Fibroblast of skin of left quadriceps (primary cell): Measurements from ENCODE around the gene SENP5.
"Not testable (repeated sequence)": the region's sequence is repeated elsewhere in the genome, so short reads cannot be mapped to it uniquely, and the experiment has no call there.

Experiments used
- DNase-seq, 2 experiments: peaks; one replicate each; pipeline ENCODE4 v3.0.0-alpha.2; 2013; ENCODE audit warnings: low read depth in 2 of 2

SENP5 gene

GRCh38 chr3:196941729-196942225 lies 74.1 kb downstream of the SENP5 start:
- peak in 1 of 2 experiments; percentile 10 for DNase-seq

DNA sequence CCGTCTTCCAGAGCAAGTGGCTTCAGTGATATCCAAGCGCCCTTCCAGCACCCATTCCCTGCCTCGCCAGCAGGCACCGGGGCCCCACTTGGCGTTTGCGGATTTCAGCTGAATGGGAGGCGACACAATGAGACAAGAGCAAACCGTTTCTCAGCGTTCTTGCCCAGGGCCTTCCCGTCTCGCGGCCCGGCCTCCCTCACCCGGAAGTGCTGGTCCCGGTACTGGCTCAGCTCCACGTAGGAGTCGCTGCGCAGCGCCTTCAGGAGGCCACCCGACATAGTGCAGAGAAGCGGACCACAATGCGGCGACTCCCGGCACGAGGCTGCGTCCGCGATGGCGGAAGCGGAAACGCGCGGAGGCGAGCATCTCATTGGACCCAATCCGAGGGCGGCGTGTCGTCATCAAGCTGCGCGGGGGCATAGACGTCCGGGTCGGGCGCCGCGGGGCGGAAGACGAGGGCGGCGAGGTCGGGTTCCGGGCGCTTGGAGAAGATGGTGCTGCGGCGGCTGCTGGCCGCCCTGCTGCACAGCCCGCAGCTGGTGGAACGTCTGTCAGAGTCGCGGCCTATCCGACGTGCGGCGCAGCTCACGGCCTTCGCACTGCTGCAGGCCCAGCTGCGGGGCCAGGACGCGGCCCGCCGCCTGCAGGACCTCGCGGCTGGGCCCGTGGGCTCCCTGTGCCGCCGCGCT lies 74.7 kb downstream of the SENP5 start, which contains the start of gene NCBP2:
TSS of gene NCBP2 (minus strand) at position 303 of the 689 bp plus-strand sequence. CDS start at position 278, 25 bp downstream.
- peak; percentile 95 for DNase-seq

- DNase-seq: no peak
These were observed 75.2 kb downstream of the SENP5 start for GRCh38 chr3:196942915-196943277.

GRCh38 chr3:196944037-196944790 lies 76.5 kb downstream of the SENP5 start:
- DNase-seq: not testable (repeated sequence)

GRCh38 chr3:196947136-196947859 lies 79.6 kb downstream of the SENP5 start:
- no peak for DNase-seq

DNA sequence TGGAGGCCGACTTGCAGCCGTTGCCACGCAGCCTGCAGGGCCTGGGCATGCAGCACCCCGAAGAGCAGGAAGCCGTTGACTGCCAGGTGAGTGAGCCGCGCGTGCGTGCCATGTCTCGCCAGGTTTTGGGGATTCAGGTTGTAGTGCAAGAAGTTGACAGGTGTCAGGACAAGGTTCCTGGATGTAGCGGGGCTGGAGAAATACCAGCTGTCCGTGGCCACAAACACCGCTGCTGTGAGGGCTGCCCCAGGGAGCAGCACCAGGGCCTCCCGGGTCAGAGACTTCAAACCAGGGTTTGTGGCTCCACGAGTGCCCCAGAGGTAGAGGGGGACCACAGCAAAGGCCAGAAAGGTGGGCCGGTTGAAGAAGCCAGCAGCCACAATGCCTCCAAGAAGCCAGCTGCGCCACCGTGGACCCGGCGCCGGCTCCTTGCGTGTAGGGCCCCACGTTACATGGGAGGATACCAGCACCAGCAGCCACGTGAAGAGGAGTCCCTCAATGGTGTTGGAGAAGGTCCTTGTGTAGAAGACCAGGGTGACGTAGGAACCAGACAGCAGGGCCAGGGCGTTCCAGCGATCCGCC lies 80.2 kb downstream of the SENP5 start:
- no peak for DNase-seq

GRCh38 chr3:196948442-196949284 lies 80.9 kb downstream of the SENP5 start:
- DNase-seq: no peak

GRCh38 chr3:196949285-196949619 lies 81.5 kb downstream of the SENP5 start:
- DNase-seq: no peak

GRCh38 chr3:196949750-196950149 lies 82.0 kb downstream of the SENP5 start:
- no peak for DNase-seq

- DNase-seq: no peak
These were observed 83.7 kb downstream of the SENP5 start for GRCh38 chr3:196951371-196951770.

- no peak for DNase-seq
These were observed 87.1 kb downstream of the SENP5 start for GRCh38 chr3:196954832-196955231.

- no peak for DNase-seq
These were observed 94.6 kb downstream of the SENP5 start for GRCh38 chr3:196962108-196962929.

- no peak for DNase-seq
These were observed 95.4 kb downstream of the SENP5 start for GRCh38 chr3:196962930-196963630.

- no peak for DNase-seq
These were observed 95.9 kb downstream of the SENP5 start for GRCh38 chr3:196963631-196963953.

GRCh38 chr3:196965112-196965803 lies 97.5 kb downstream of the SENP5 start:
- no peak for DNase-seq

- no peak for DNase-seq
These were observed 98.1 kb downstream of the SENP5 start for GRCh38 chr3:196965804-196966173.

DNA sequence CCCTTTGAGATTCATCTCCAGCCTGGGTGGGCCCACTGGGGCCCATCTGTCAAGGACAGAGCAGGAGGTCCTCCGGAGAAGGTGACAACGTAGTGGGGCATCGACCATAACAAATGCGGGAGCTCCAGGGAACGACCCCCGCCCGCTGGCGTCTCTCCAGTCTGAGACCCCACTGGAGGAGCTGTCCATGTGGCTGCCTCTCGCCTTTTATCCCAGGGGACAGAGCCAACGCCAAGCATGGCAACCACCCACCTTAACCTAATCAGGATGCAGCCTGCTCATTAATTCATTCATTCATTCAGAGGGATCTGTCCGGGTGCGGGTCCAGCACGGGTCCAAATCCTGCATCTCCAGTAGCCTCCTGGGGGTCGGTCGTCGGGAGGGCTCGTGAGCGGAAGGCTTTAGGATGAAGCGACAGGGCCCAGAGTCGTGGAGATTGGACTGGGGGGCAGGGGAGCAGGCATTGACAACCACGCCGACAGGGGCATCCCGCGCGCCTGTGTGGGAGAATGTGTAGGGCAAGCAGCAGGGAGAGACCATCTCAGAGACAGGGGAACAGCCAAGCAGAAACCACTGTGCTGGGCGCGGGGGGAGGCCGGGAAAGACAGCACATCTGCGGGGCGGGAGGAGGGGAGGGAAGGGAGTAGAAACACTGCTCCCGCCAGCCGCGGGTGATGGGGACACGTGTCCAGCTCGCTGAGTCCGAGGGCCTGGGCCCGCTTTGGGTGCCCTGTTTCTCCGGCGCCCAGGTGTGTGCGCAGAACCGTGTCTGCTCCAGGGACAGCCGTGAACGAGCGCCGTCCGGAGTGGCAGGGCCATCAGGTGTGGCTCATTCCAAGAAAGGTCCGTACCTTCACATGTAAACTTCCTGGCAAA lies 99.0 kb downstream of the SENP5 start:
- DNase-seq: no peak
